GM23338 (cell line): ENCODE data around the gene CNPPD1. TPM values are rescaled to one million over a fixed set of nuclear protein-coding genes. Genes with fewer than 3 reads are reported as not detected.

Experiments
- ATAC-seq: fragments of 200-7000 bp; cut with Tn5 transposase; 3 replicates; pipeline ENCODE4 v1.9.1; 2020
- DNase-seq: peaks from one replicate; pipeline ENCODE4 v3.0.0-alpha.2; 2015; ENCODE audit warnings: low spot score
- H2AFZ ChIP-seq: fragments of 200-600 bp; sonication (generic); 2 replicates; pipeline ENCODE4 v1.8.0; 2016; ENCODE audit warnings: antibody characterized with exemption, mild to moderate bottlenecking, moderate library complexity
- H3F3A ChIP-seq: fragments of 200-600 bp; sonication (generic); replicated peaks from 2 replicates; pipeline ENCODE4 v1.8.0; 2017; ENCODE audit warnings: antibody characterized with exemption, mixed run types, low read depth
- H3K27ac ChIP-seq: fragments of 200-600 bp; sonication (generic); 2 replicates; pipeline ENCODE4 v1.6.1; 2016; ENCODE audit warnings: low read depth
- H3K27me3 ChIP-seq: fragments of 200-600 bp; sonication (generic); 2 replicates; pipeline ENCODE4 v1.8.0; 2016; ENCODE audit warnings: mild to moderate bottlenecking, mixed run types, moderate library complexity; ENCODE audit not compliant: insufficient read depth
- H3K36me3 ChIP-seq: fragments of 200-600 bp; sonication (generic); 2 replicates; pipeline ENCODE4 v1.8.0; 2016; ENCODE audit warnings: mild to moderate bottlenecking; ENCODE audit not compliant: insufficient read depth
- H3K4me1 ChIP-seq: fragments of 200-600 bp; sonication (generic); 2 replicates; pipeline ENCODE4 v1.8.0; 2016; ENCODE audit warnings: mild to moderate bottlenecking, moderate library complexity; ENCODE audit not compliant: insufficient read depth
- H3K4me2 ChIP-seq: fragments of 200-600 bp; sonication (generic); 2 replicates; pipeline ENCODE4 v1.7.1; 2017; ENCODE audit warnings: mixed run types
- H3K4me3 ChIP-seq: fragments of 200-600 bp; sonication (generic); 2 replicates; pipeline ENCODE4 v1.6.1; 2016; ENCODE audit warnings: mixed run types
- H3K79me2 ChIP-seq: fragments of 200-600 bp; sonication (generic); replicated peaks from 2 replicates; pipeline ENCODE4 v1.8.0; 2017; ENCODE audit warnings: mild to moderate bottlenecking; ENCODE audit not compliant: insufficient read depth
- H3K9me2 ChIP-seq: fragments of 200-600 bp; sonication (generic); 2 replicates; pipeline ENCODE4 v1.8.0; 2017; ENCODE audit not compliant: insufficient read depth
- H4K20me1 ChIP-seq: fragments of 200-600 bp; sonication (generic); replicated peaks from 2 replicates; pipeline ENCODE4 v1.8.0; 2017; ENCODE audit warnings: mild to moderate bottlenecking; ENCODE audit not compliant: insufficient read depth
- H3K27ac Mint-ChIP-seq: 2 replicates; pipeline ENCODE4 v1.8.0; 2020; ENCODE audit warnings: inconsistent platforms, mild to moderate bottlenecking, moderate library complexity, mixed read lengths
- H3K27me3 Mint-ChIP-seq: 3 replicates; pipeline ENCODE4 v1.8.0; 2022; ENCODE audit warnings: low read depth, mild to moderate bottlenecking, moderate library complexity, mixed read lengths, inconsistent platforms; ENCODE audit not compliant: insufficient read depth, poor library complexity
- H3K36me3 Mint-ChIP-seq: 3 replicates; pipeline ENCODE4 v1.8.0; 2021; ENCODE audit warnings: low read depth, mild to moderate bottlenecking, inconsistent platforms, moderate library complexity, mixed read lengths
- H3K4me1 Mint-ChIP-seq: 3 replicates; pipeline ENCODE4 v1.8.0; 2020; ENCODE audit warnings: mild to moderate bottlenecking, inconsistent platforms, mixed read lengths
- H3K4me3 Mint-ChIP-seq: 3 replicates; pipeline ENCODE4 v1.8.0; 2021; ENCODE audit warnings: moderate library complexity, mild to moderate bottlenecking, inconsistent platforms, mixed read lengths
- H3K9me3 Mint-ChIP-seq: 3 replicates; pipeline ENCODE4 v1.8.0; 2020; ENCODE audit warnings: moderate library complexity, mild to moderate bottlenecking, inconsistent platforms, mixed read lengths
- CREB1 ChIP-seq: fragments of 250-450 bp; sonication (Bioruptor Pico); IDR thresholded peaks from 2 replicates; pipeline ENCODE4 v1.5.0; 2020; ENCODE audit warnings: low read depth, mild to moderate bottlenecking, moderate library complexity
- CTCF ChIP-seq, 2 experiments: fragments of 200-600 bp in 1 of 2; sonication (generic) in 1 of 2; conservative IDR thresholded peaks; 2 replicates each; pipeline versions ENCODE4 v1.5.1 to v1.6.1; 2016 to 2017; ENCODE audit warnings: antibody characterized with exemption in 2 of 2, low read depth in 2 of 2, mild to moderate bottlenecking in 2 of 2, moderate library complexity in 1 of 2
- EZH2 ChIP-seq: fragments of 200-600 bp; sonication (generic); IDR thresholded peaks from one replicate; pipeline ENCODE4 v1.8.0; 2017; ENCODE audit warnings: antibody characterized with exemption, mild to moderate bottlenecking, low read depth; ENCODE audit not compliant: unreplicated experiment
- EZH2phosphoT487 ChIP-seq: fragments of 200-600 bp; sonication (generic); IDR thresholded peaks from one replicate; pipeline ENCODE4 v1.8.1; 2018; ENCODE audit warnings: antibody characterized with exemption; ENCODE audit not compliant: unreplicated experiment
- REST ChIP-seq: IDR thresholded peaks from one replicate; pipeline ENCODE4 v1.6.1; 2018; ENCODE audit warnings: antibody characterized with exemption; ENCODE audit not compliant: unreplicated experiment
- STAT1 ChIP-seq: IDR thresholded peaks from one replicate; pipeline ENCODE4 v1.6.1; 2016; ENCODE audit warnings: antibody characterized with exemption; ENCODE audit not compliant: unreplicated experiment
- ZNF114 ChIP-seq: fragments of 250-450 bp; sonication (Bioruptor Pico); IDR thresholded peaks from 2 replicates; pipeline ENCODE4 v1.5.0; 2020; ENCODE audit warnings: mild to moderate bottlenecking, moderate library complexity
- ZNF462 ChIP-seq: fragments of 250-450 bp; sonication (Bioruptor Pico); IDR thresholded peaks from 2 replicates; pipeline ENCODE4 v1.5.0; 2020; ENCODE audit warnings: mild to moderate bottlenecking, moderate library complexity
- polyA plus RNA-seq: library from polyadenylated mRNA; unstranded; fragments of >200 nt; fragmentation: Nextera tagmentation; extraction: Ambion mirVana; gene quantifications from 2 replicates; pipeline ENCODE4 v1.2.1, GENCODE V29; 2016
- total RNA-seq: library from RNA; depleted of rRNA; stranded (reverse); fragments of >200 nt; shearing (Covaris generic); gene quantifications from 2 replicates; pipeline ENCODE4 v1.2.3, GENCODE V29; 2014

CNPPD1 gene
- total and polyA plus RNA-seq, 2 experiments from 2014 or later: 18.0 to 18.2 TPM

- Histone ChIP-seq H3K4me1 (no peaks in the 10 kb centered on the region), H3K4me3 (no peak overlapping the region), H3K36me3 (no peaks in the 10 kb centered on the region; the same call in 1 of the 2 replicates), H3K27me3 (no peaks in the 10 kb centered on the region), H3K4me2 (no peak overlapping the region), H2AFZ (no peak overlapping the region), H4K20me1 (no peaks in the 10 kb centered on the region; the same call in 1 of the 2 replicates), H3K27ac (no peak overlapping the region; the same call in 1 of the 2 replicates), H3K79me2 (no peaks in the 10 kb centered on the region), H3K9me2 (no peaks in the 10 kb centered on the region), H3F3A (no peaks in the 10 kb centered on the region)
- H3K9me3 Mint-ChIP-seq: no peaks in the 10 kb centered on the region
- no peak for ATAC-seq
- H3K36me3 Mint-ChIP-seq: peaks cover 12% of the 10 kb centered on the region
- no peak overlapping the region for H3K27ac Mint-ChIP-seq
- TF ChIP-seq CTCF (conservative IDR thresholded peaks at IDR 0.05; ENCODE audit: low read depth in 2 of 2): no peak
- no peak for TF ChIP-seq EZH2phosphoT487
- no peak for TF ChIP-seq REST
- no peaks in the 10 kb centered on the region for H3K4me1 Mint-ChIP-seq
- no peak overlapping the region for H3K4me3 Mint-ChIP-seq
- H3K27me3 Mint-ChIP-seq: peaks cover 2% of the 10 kb centered on the region
- no peak for DNase-seq
These were observed 27.1 kb downstream of the CNPPD1 start for GRCh38 chr2:219149667-219150066.

GRCh38 chr2:219142329-219142728 is 34.4 kb downstream of the CNPPD1 start:
- no peaks in the 10 kb centered on the region for H3K9me2 ChIP-seq
- H3K9me3 Mint-ChIP-seq: no peaks in the 10 kb centered on the region
- H3K27me3 ChIP-seq: no peaks in the 10 kb centered on the region
- H3K27me3 Mint-ChIP-seq: no peaks in the 10 kb centered on the region
- H3K4me2 ChIP-seq: no peak overlapping the region
- no peak overlapping the region for H3K27ac ChIP-seq
- no peaks in the 10 kb centered on the region for H3K79me2 ChIP-seq
- H2AFZ ChIP-seq: no peak overlapping the region
- H3K4me1 Mint-ChIP-seq: no peaks in the 10 kb centered on the region
- 0 out of 2 replicates have a peak, but pooled peaks cover 4% of the 10 kb centered on the region for H3K36me3 ChIP-seq
- ATAC-seq: no peak
- H3F3A ChIP-seq: no peaks in the 10 kb centered on the region
- no peaks in the 10 kb centered on the region for H3K4me1 ChIP-seq
- DNase-seq: no peak
- no peak overlapping the region for H3K27ac Mint-ChIP-seq
- no peak overlapping the region for H3K4me3 ChIP-seq
- peaks cover 20% of the 10 kb centered on the region for H3K36me3 Mint-ChIP-seq
- H3K4me3 Mint-ChIP-seq: no peak overlapping the region
- peaks cover 7% of the 10 kb centered on the region; the same call in 1 of the 2 replicates for H4K20me1 ChIP-seq
- no peak for TF ChIP-seq ZNF114 (CRISPR knock-in tag)
- TF ChIP-seq STAT1: no peak
- no peak for TF ChIP-seq CREB1 (CRISPR knock-in tag)
- no peak for TF ChIP-seq EZH2
- no peak for TF ChIP-seq ZNF462 (CRISPR knock-in tag)
